GM21360 (cell line): ENCODE results near the gene C4orf54.

Experiments
- ATAC-seq: cut with Tn5 transposase; IDR thresholded peaks from one replicate; pipeline ENCODE4 v1.9.1; 2021; ENCODE audit warnings: mild to moderate bottlenecking, moderate library complexity; ENCODE audit not compliant: unreplicated experiment

Gene C4orf54

DNA sequence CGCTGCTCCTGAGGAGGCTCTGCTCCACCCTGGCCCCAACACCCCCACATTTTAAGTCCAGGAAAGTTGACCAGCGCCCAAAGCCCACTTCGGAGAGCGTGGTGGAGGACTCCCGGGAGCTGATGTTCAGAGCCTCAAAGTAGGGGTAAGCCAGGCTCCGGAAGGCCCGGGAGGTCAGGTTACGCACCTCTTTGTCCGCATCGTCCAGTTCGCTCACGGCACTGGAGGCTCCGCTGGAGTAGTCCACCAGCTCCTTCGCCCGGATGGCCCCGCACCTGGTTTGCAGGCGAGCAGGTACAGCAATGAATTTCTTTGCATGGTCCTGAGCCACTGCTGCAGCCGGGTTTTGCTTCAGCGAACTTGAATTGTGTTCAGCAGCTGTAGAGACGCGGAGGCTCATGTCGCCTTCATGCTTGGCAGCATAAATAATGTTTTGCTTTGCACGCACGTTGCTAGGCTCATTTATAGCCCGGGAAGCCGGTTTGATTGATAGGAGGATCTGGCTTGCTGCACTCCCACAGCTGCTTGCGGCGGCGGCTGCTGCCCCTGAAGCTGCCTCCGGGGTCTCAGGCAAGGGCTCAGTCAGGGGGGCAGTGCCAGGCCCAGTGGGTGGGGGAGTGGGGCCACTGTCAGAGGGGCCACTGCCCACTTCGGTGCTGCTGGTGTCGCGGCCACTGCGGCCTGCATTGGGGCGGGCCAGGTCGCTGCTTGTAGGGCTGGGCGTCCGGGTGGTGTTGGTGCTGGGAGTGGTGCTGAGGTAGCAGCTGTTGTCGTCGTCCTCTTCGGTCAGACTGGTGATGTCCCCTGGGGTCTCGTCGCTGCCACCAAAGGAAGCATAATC, 4.8 kb downstream of the C4orf54 start:
- ATAC-seq, result no peak

GRCh38 chr4:99651811-99652485, 5.7 kb downstream of the C4orf54 start:
- ATAC-seq, result no peak

DNA sequence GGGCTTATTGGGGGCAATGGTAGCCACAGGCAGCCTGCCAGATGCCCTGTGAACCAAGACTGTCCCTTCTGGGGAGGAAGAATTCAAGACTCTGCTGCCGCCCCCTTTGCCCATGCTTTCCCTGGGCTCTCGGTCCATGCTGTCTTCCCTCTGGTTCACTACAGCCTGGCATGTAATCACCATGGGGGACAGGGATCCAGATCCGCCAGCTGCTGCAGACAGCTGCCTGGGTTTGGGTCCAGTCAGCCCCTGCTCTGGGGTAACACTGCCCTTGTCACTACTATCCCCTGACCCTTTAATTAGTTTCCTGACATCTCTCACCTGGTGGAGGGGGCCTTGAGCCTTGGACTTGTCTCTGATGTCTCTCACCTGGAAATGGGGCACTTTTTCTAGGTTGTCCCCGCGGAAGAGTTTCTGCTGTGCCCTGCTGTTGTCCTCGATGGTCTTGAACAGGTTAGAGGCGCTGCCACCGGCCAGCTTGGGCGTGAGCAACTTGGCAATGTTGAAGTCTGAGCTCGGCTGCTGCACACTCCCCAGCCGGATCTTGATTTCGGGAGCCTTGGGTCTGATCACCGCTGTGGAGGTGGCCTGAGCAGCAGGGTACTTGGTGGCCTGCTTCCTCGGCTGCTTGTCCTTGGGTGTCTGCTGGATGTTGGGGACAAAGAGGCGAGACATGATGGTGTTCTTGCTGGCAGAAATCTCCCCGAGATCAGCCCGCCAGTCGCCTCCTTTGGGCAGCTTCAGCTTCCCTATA, 6.4 kb downstream of the C4orf54 start:
- no peak for ATAC-seq

DNA sequence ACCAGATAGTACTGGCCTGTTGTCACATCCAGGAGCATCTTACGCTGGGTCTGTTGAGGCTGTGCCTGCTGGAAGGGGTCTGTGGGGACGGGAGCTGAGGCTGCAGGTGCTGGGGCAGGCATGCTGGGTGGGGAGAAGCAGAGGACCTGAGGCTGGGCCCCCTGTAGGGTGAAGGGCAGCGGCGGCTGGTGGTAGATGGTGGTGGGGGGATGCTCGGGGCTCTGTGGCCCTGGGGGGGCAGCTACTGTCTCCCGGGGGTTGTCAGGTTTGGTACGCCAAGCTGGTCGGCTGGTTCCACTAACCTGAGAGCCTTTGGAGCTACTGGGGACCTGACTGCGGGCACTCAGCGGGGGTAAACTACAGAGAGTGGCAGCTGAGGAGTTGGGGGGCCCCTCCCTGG, 7.8 kb downstream of the C4orf54 start:
- ATAC-seq, result no peak

GRCh38 chr4:99649208-99649607, 8.4 kb downstream of the C4orf54 start:
- ATAC-seq, result no peak

- ATAC-seq, result no peak
Observed at GRCh38 chr4:99648321-99648720, 9.3 kb downstream of the C4orf54 start.

DNA sequence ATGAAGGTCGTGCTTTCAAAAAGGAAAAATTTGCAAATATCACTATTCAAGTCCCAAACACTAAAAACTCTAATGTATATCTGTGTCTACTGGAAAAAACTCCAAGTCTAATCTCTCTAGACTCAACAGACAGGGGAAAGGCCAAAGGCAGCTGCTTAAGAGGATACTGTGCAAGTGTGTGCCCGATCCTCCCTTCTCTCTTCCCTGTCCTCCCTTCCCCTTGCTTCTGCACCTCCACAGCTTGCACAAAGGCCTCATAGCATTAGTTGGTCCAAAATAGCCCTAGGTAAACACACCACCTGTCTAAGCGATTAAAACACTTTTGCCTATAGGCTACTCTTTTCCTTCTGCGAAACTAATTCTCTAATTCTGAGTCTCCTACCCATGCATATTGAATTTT, 10.6 kb downstream of the C4orf54 start:
- ATAC-seq, result no peak

DNA sequence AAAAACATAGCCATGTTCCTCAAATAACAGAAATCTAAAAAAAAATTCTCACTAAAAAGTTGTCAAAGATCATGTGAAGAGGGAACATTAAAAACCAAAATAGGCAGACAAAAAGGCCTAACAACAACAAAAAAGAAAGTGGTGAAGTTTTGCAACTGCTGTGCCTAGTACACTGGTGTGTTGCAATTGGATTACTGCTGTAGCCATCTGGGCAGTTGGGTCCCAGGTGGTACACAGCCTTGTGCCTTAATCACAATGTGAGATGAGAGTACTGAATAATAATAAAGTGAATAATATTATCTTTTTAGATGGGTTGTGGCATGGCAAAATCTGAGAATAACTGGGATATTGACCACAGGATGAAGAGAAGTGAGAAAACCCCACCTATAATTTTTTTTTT, 12.0 kb downstream of the C4orf54 start:
- no peak for ATAC-seq

DNA sequence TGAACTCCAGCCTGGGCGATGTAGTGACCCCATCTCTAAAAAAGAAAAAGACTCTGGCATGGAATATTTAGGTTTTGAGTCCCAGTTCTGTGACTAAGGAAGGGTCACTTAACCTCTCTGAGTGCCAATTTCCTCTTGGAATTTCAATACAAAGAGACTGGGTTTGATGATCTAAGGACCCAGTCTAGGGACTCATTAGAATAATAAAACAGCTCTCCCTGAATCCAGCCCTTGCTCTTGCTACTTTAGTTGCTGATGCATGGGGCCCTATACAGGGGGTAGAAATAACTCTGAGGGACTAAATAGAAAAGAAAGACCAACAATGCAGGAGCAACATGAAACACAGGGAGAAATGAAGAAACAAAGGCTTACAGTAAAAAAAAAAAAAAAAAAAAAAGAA, 12.6 kb downstream of the C4orf54 start:
- no peak for ATAC-seq

GRCh38 chr4:99644453-99644852, 13.2 kb downstream of the C4orf54 start:
- ATAC-seq, result no peak

GRCh38 chr4:99642725-99643489, 14.7 kb downstream of the C4orf54 start:
- no peak for ATAC-seq

DNA sequence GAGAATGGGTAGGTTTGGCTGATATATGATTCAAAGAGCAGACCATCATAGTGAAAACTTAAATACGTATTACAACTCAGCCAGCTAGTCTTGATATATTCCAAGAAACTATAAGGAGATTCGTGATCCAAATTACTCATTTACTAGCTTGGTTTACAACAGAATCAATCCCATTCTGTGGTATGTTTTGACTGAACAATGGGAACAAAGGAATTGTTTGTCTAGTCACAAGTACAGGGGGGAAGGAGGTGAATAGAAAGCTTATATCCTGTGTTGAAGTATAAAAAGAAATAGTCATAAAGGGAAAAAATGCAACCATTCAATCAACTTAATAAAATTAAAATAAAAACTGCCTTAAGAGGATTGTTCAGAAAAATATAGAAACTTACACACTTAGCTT, 17.0 kb downstream of the C4orf54 start:
- no peak for ATAC-seq

- no peak for ATAC-seq
Observed at GRCh38 chr4:99637174-99637573, 20.5 kb downstream of the C4orf54 start.

DNA sequence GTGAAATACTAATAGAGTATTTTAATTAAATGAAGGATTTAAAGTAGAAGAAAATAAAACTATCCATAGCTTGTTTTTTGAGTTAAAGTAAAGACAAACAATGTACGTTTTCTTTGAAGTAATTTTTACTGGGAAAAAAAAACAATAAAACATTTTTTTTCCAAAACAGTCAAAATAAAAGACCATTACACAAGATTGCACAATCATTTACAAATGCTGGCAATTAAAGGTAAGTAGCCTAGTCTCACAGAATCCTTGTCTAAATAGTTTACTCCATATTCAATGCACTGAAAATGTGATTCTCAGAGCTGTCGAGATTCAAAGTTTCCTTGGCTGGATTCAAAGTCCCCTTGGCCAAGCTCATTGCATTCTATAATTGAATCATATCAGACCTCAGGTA, 21.2 kb downstream of the C4orf54 start:
- no peak for ATAC-seq

DNA sequence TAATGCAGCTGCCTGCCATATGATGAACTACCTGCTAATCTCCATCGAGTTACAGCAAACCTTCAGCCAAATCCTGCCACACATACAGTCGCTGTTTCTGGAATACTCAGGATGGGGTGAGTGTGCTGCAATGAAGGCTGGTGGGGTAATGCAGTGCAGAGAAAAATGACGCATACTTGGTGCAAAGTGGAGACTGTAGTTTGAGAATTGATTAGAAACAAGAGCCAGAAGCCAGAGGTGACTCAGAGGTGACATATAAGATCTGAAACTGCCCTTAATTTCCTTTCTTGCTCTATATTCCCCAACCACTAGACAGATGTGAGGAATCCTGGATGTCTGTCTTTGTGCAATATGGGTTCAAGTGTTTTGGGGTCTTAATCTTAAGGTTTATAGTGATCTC, 22.0 kb downstream of the C4orf54 start:
- no peak for ATAC-seq

GRCh38 chr4:99634742-99635360, 22.8 kb downstream of the C4orf54 start:
- ATAC-seq, result no peak

DNA sequence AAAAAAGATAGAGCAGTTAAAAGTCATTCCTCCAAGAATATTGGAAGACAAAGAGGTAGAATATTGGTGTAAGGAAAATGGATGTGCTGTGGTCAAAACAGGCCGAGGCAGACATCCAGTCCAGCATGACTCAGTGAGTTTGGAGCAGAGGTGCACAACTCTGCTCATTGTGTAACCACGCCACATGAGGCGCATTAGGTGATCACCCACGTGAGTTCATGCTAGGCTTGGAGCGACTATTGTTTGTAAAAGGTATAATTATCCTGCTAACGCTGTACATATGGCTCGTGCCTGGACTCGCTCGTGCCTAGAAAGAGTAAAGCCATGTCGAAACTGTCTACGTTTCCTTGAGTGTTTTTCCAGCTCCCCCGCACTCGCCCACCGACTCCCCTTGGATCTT, 23.9 kb downstream of the C4orf54 start:
- ATAC-seq, result no peak

DNA sequence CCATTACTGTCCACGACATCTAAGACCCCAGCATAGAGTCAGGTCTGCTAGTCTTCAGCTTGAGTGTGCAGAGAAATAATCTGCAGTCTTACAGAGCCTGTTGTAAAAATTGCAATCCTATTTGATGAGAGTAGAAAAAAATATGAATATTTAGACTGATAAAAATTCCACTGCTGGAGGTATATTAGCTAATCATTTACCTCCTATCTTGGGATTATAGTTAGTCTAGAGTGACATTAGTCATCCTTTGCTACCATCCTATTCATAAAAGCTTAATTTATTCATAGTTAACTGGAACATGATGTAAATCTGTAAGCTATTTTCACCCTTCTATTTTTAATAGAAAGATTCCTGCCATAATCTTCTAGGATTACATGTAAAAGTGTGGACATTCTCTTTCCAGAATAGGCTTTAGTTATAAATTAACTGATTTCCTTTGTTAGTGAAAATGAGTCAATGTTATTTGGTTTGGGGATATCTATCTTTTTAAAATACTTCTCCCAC, 26.7 kb downstream of the C4orf54 start:
- ATAC-seq, result no peak

DNA sequence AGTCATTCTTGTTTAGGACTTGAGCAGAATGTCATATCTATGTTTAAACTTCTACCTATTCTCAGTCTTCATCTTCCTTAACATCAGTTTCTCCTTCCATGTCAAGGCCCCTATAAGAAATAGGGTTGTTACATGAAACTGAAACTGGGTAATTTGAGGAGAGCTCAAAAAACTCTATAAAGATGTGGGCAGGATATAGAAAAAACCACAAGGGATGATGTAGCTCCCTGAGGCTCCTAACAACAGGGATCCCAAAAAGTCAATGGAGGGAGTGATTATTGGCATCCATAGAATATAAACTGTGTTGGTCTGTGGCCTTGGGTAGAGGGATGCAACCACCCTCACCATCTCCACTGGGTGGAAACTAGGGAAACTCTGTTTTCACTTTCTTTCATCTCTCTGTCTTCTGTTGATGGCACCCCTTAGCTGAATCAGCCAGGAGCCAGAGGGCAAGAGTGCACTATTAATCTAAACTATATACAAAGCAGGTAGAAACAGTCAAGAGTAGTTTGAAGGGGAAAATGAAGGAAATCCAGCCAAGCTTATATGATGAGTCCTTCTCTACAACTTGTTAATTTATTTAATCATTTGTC, 27.6 kb downstream of the C4orf54 start:
- no peak for ATAC-seq

DNA sequence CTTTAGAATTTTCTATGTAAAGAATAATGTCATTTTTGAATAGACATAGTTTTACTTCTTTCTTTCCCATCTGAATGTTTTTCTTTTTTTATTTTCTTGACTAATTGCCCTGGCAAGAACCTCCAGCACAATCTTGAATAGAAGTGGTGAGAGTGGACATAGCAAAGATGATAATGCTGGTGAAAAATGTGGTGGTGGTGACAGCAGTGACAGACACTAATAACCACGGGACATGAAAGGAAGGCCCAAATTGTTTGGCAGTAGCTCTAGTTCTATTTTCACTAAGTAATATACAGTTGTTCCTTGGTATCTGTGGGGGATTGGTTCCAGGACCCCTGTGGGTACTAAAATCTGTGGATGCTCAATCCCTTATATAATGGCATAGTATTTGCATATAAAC, 29.6 kb downstream of the C4orf54 start:
- ATAC-seq, result no peak
